GM19467 (cell line): Measurements from ENCODE around the gene RPL4.

Experiments
- ATAC-seq: cut with Tn5 transposase; IDR thresholded peaks from one replicate; pipeline ENCODE4 v1.9.1; 2021; ENCODE audit warnings: mild to moderate bottlenecking, moderate library complexity; ENCODE audit not compliant: unreplicated experiment

The RPL4 gene

DNA sequence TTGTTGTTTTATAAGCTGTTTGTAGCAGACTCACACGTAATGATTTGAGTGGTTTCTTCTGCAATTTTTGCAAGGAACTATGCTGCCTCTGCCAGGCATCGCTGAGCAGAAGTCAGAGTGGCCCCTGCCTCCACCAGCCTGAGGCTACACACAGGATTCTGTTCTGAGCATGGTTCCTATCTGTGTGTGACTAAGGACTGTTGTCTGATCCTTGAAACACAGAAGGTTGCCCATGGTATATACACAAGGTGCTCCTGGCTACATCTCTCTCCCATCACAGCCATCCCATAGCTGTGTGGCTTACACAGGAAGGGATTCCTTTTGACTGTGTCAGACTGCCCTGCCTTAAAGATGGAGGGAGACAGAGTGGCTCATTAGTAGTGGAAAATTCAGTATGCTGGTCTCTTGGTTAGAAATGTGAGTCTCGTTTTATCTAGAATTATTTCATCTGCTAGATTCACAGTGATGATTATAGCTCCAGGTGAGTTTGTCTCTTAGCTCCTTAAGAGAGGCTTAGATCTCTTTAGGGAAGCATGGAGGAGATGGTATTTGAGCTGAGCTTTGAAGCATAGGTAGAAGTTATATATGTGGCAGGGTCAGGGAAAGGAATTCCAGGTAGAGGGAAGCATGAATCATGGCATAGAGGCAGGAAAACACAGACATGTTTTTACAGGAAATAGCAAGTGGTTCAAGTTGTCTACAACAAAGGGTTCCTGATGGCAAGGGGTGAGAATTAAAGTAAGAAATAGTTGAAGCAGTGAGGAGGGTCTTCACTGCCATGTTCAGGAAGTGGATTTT is 44.6 kb downstream of the RPL4 start:
- no peak for ATAC-seq

GRCh38 chr15:66456211-66456610 is 48.4 kb downstream of the RPL4 start:
- no peak for ATAC-seq

- ATAC-seq = no peak
Measured at GRCh38 chr15:66454143-66454542, 50.5 kb downstream of the RPL4 start.

DNA sequence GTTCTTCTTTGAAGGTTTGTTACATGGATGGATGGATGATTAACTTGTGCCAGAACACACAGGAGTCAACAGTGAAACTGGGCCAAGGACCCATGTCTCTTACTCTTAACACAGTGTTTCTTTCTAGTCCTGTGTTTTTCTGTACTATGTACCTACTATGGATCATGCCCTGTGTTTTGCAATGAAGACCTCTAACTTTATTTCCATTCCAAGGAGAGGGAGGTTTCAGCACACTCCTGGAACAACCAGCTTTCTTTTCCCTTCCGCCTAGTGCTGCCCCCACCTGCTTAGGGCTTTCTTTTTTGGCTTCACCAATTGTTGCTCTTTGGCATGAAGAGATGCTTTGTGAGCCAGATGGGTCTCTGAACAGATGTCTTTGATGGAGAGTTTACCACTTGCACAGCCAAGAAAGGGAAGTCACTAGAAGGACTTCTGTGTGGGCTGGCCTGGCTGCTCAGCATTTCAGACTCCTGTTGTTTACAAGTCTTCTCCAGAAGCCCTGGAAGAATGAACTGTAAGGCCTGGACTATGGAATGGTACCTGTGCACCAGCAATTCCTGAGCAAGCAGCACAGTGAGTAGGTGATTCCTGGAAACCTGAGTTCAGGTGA is 51.6 kb downstream of the RPL4 start:
- ATAC-seq = no peak

DNA sequence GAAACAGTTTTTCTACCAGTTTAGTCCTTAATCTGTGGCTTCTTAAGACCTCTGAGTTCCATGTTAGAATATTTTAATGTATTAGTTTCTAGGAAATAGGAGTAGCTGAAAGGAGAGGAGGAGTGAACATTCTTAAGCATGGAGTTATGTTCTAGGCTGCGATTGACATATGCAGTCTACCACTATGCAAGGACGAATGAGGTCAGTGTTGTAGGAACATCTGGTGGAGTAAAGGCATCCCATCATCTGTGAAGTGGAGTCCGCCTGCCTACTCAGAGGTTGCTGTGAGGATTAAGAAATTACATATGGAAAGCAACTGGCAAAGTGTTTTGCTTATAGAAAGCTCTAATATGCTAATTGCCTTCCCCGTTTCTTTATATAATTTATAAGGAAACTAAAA is 52.2 kb downstream of the RPL4 start:
- ATAC-seq = no peak
